HG03095 (cell line): ENCODE data around the gene HDHD5.
"Not testable (repeated sequence)": the region's sequence is repeated elsewhere in the genome, so short reads cannot be mapped to it uniquely, and the experiment has no call there.

Experiments used
- ATAC-seq: cut with Tn5 transposase; IDR thresholded peaks from one replicate; pipeline ENCODE4 v1.9.1; 2021; ENCODE audit warnings: moderate library complexity; ENCODE audit not compliant: unreplicated experiment

The HDHD5 gene

GRCh38 chr22:17157714-17158113 is 1.4 kb downstream of the HDHD5 start:
- ATAC-seq = no peak

- ATAC-seq = no peak
These were observed 3.1 kb downstream of the HDHD5 start for GRCh38 chr22:17155941-17156340.

DNA sequence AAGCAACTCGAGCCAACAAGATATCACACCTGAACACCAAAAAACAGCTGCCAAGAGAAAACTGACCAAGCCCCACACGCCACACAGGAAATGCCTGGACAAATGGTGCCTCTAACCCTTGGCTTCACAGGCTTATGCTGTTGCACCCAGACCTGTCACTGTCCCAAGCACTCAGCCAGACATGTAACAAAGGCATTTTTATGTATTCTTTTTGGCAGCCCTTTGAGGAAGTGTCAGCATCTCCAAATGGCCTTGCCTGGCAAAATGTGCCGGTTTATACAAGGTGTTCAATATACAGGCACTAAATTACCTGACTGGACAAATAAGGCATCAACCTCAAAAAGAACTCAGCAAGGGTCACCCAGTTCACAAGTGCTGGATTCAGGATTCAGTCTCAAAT is 6.1 kb downstream of the HDHD5 start:
- ATAC-seq = no peak

DNA sequence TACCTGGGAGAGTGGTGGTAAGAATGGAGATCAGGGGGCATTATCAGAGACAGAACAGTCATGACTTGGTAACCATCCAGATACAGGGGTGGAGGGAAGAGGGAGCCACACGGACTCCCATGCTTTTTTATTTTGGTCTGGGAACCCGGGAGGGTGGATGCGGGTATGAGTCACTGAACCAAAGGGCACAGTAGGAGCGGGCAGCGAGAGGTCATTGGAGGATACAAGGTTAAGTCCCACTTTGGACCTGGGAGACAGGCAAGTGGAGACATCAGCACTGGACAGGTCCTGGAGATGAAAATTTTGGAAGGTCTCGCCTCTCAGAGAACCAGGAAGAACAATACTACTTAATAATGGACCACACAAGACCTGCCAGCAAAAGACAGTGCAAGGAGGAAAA is 6.7 kb downstream of the HDHD5 start:
- ATAC-seq = no peak

GRCh38 chr22:17149076-17149815 is 9.8 kb downstream of the HDHD5 start:
- ATAC-seq = no peak

DNA sequence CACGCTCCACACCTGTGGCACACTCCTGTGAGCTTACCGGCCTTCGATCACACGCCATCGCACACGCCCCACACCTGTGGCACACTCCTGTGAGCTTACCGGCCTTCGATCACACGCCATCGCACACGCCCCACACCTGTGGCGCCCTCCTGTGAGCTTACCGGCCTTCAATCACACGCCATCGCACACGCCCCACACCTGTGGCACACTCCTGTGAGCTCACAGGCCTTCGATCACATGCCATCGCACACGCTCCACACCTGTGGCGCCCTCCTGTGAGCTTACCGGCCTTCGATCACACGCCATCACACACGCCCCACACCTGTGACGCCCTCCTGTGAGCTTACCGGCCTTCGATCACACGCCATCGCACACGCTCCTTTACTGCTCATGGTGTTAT is 11.6 kb downstream of the HDHD5 start:
- ATAC-seq = not testable (repeated sequence)

- no peak for ATAC-seq
These were observed 13.9 kb downstream of the HDHD5 start for GRCh38 chr22:17145021-17145680.

- no peak for ATAC-seq
These were observed 15.3 kb downstream of the HDHD5 start for GRCh38 chr22:17143826-17144225.

DNA sequence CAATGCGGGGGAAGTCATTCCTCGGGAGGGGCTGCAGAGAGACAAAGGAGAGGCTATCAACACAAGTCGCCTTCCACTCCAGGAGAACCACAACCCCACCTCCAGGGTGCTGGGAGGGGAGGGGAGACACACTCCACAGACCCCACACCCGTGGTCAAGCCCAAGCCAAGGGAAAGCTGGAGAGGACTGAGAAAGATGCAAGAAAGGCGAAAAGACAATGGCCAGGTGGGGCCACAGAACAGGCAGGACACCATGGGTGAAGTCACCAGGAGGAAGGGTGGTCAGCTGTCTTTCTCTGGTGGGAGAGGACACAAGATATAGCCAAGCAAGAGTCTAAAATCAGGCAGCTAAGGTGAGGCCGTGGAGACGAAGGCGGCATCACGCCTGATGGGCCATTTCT is 16.0 kb downstream of the HDHD5 start:
- ATAC-seq = no peak

DNA sequence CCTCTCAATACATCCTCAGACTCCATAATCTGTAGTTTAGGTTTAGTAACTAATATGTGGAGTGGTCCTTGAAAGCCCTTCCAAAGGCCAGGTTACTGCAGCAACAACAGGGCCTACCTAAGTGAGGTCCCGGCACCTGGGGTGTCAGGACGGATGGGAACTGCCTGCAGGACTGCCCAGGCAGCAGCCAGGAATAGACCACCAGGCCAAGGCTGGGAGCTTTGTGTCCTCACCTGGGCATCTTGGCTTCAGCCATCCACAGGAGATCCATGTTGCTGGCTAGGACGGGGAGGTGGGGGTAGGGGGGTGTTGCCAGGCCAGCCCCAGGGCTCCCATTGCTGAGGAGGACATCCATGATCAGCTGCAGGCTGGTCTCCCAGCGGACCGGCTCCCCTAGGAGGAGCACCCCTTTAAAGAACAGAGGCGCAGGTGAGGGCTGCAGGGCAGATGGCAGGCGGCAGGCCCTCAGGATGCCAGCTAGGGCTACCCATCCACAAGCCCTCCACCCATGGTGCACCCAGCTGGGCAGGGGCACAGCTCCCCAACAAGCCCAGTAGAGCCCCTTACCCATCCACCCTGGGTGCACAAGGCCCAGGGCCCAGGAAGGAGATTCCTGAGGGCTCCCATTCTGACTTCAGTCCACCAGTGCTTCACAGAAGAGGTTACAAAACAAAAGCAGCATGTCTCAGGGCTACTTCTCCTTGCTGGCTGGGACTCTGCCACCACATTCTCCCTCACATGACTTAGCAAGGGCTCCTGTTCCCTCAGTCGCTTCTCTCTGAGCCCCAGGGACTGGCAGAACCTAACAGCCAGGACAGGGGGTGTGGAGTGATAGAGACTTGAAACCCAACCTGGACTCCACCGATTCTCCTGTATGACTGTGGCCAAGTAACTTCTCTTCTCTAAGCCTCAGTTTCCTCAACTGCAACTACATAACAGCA is 18.0 kb downstream of the HDHD5 start:
- ATAC-seq = no peak

DNA sequence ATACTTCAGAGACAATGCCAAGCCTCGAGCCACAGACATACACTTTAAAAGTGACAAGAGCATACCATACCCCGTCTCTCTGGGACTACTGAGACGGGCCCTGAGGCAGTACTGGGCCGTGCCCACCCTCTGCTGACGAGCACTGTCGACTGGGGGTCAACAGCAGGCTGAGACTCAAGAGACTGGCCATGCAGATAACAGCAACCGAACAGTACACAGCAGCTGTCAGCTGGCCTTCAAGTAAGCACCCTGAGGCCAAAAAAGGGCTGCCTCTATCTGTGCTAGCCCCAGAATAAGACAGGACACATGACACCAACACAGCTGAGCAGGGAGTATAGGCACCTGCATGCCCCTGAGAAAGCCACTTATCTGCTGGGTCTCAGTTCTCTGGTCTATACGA is 19.1 kb downstream of the HDHD5 start:
- ATAC-seq = no peak

DNA sequence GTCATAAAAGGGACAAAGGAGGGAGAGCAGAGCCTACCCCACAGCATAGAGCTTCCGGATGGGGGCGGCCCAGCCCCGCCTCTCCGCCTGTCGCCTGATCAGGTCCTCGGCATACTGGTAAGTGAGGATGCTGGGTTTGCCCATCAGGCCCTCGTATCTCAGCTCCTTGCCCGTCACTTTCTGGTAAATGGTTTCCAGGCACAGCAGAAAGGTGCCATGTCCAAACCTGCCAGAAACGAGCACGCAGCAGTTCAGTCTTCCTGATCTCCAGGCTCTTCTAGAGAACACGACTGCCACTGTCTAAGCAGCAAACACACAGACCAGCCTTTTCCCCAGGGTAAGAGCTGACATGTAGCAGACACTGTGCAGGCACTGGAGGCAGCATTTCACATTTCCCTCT is 20.6 kb downstream of the HDHD5 start:
- no peak for ATAC-seq

DNA sequence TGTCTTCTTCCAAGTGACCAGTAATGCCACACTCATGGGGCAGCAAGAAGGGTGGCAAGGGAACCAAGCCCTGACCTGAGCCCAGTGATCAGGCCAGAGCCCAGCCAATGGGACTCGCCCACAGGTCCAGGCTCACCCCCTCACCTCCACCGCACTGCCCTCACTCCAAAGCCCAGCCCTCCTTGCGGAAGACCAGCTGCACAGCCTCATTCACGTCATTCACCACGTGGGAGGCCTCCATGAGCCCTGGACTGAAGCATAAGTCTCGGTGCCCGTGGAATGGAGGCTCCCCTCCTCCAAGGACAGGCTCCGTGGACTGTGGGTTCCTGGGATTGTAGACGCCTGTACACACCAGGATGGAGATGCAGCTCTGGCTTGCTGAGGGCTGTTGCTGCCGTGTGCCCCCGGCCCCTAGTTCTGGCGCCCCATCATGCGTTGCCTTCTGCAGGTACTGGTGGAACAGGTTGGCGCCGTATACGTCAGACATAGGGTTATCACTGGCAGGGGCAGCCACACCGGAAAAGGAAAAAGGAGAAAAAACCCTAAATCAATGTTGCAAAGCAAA is 21.1 kb downstream of the HDHD5 start:
- ATAC-seq = no peak

DNA sequence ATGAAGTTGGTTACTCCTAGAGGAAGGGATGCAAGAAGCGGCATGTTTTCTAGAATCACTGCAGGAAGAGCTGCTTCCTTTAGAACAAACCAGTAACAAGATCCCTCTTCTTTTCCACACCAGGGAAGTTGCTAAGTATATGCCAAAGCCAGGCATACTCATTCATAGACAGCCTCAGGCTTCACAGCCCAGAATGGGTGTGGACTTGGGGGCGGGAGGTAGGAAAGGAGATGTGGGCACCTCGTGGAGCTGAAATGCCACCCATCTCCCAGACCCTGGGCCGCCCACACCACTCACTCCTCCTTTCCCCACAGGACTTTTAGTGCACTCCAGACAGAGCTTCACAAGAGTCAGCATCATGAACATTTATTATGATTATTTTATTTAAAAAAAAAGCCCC is 21.9 kb downstream of the HDHD5 start:
- no peak for ATAC-seq

DNA sequence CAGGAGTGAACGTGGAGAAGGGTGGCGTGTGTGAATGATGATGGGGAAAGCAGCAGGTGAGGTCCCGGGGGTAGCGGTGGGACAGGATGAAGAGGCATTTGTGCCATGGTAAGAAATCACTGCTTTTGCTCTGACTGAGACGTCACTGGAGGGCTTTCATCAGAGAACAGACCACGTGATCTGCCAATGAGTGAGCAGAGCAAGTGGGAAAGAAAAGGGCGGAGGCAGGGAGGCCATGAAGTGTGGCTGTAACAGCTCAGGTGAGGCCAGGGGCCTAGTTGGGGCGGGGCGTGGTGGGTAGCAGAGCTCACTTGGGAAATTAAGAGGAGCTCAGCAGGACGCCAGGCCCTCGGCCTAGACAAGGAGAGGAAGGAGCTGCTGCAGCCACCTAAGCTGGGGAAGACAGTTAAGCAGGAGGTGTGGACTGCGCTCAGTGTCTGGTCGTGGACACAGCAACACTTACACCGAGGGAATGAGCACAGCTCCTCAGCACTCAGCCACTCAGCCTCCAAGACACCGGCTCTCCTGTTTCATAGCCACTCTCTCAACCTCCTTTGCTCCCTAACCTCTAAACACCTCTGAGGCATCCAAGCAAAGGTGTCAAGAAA is 23.8 kb downstream of the HDHD5 start:
- no peak for ATAC-seq

DNA sequence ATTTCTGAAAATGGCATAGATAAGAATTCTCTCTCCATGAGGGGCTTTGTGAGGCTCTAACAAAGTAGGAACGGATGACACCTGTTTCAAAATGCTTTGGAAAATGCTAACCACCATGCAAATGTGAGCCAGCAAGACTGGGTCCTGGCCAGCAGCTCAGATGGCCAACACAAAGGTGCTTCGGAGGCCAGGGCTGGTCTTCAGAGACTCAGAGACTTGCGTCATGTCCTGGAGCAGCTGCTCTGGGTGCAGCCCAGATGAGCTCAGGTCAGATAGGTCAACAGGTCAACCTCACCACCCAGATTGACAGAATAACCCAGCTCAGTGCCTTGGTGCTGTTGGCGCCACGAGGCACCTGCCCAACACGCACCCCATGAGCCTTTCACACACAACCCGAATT is 25.9 kb downstream of the HDHD5 start:
- no peak for ATAC-seq

GRCh38 chr22:17132112-17132511 is 27.0 kb downstream of the HDHD5 start:
- ATAC-seq = no peak

DNA sequence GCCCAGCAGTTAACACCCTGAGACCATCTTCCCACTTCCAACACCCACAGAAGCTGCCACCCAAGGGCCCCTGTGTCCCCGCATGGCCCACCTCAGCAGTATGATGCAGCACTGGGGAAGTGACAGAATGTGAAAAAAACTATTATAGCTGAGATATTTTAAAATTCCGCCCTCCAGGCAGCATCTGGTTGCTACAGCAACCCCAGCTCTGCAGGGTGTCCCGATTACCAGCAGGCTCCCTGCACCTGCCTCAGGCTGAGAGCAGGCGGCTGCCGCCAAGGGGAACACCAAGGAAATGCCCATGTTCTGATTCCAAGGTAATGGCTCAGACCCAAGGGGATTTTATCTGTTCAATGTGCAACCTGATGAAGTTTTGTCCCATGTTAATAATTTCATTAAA is 27.4 kb downstream of the HDHD5 start:
- no peak for ATAC-seq

DNA sequence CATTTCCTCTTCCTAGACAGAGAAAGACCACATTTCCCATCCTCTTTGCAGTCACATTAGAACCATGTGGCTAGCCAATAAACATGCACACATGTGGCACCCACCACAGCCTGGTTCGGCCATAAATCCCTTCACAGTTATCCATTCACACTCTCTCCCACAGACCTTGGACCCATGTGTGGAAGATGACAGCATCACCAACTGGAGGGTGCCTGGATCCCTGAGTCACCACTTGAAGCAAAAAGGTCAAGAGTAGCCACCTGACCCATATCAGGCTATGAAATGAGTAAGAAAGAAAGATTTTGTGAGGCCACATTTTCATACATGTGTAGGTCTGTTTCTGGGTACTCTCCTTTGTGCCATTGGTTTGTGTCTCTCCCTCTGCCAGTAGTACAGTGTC is 28.9 kb downstream of the HDHD5 start:
- ATAC-seq = no peak

GRCh38 chr22:17121233-17122195 is 37.6 kb downstream of the HDHD5 start, which contains the start of gene TMEM121B:
Gene TMEM121B (minus strand): TSS chr22:17121360. CDS start chr22:17121127, 233 bp downstream.
- ATAC-seq = no peak
